NOMO-1 treated with dmso at 0.1 percent for 144 hours (cell line): ENCODE measurements around the gene ADAMTS7.
"Not testable (repeated sequence)": the region's sequence is repeated elsewhere in the genome, so short reads cannot be mapped to it uniquely, and the experiment has no call there.

ENCODE experiments used
- DNase-seq: peaks from one replicate; lab custom pipeline; 2025; ENCODE audit not compliant: unreplicated experiment; lab: John Stamatoyannopoulos, UW

The ADAMTS7 gene

GRCh38 chr15:78831229-78832207, 20.3 kb upstream of the ADAMTS7 start:
- DNase-seq, result no peak

- DNase-seq, result no peak
Measured at GRCh38 chr15:78830514-78831228, 19.4 kb upstream of the ADAMTS7 start.

GRCh38 chr15:78828920-78829319, 17.7 kb upstream of the ADAMTS7 start:
- no peak for DNase-seq

GRCh38 chr15:78822514-78822913, 11.2 kb upstream of the ADAMTS7 start:
- DNase-seq, result no peak

- no peak for DNase-seq
Measured at GRCh38 chr15:78811825-78812183, 540 bp upstream of the ADAMTS7 start.

- no peak for DNase-seq
Measured at GRCh38 chr15:78810362-78811123, 721 bp downstream of the ADAMTS7 start.

- DNase-seq, result no peak
Measured at GRCh38 chr15:78810003-78810361, 1.3 kb downstream of the ADAMTS7 start.

GRCh38 chr15:78808550-78808949, 2.7 kb downstream of the ADAMTS7 start:
- DNase-seq, result no peak

- DNase-seq, result no peak
Measured at GRCh38 chr15:78807359-78807758, 3.9 kb downstream of the ADAMTS7 start.

- DNase-seq, result no peak
Measured at GRCh38 chr15:78804391-78804792, 6.9 kb downstream of the ADAMTS7 start.

GRCh38 chr15:78800806-78801205, 10.5 kb downstream of the ADAMTS7 start:
- DNase-seq, result no peak

GRCh38 chr15:78800189-78800588, 11.1 kb downstream of the ADAMTS7 start:
- DNase-seq, result no peak

GRCh38 chr15:78799102-78799501, 12.2 kb downstream of the ADAMTS7 start:
- DNase-seq, result not testable (repeated sequence)

- DNase-seq, result not testable (repeated sequence)
Measured at GRCh38 chr15:78798355-78798754, 12.9 kb downstream of the ADAMTS7 start.

- no peak for DNase-seq
Measured at GRCh38 chr15:78797951-78798350, 13.3 kb downstream of the ADAMTS7 start.

- DNase-seq, result no peak
Measured at GRCh38 chr15:78796510-78796909, 14.8 kb downstream of the ADAMTS7 start.

GRCh38 chr15:78795043-78795442, 16.2 kb downstream of the ADAMTS7 start:
- no peak for DNase-seq

- DNase-seq, result not testable (repeated sequence)
Measured at GRCh38 chr15:78794446-78794845, 16.8 kb downstream of the ADAMTS7 start.

- no peak for DNase-seq
Measured at GRCh38 chr15:78791357-78791756, 19.9 kb downstream of the ADAMTS7 start.

GRCh38 chr15:78790027-78790426, 21.2 kb downstream of the ADAMTS7 start:
- no peak for DNase-seq

GRCh38 chr15:78789615-78790014, 21.6 kb downstream of the ADAMTS7 start:
- no peak for DNase-seq
